Activated T-helper 1 cell treated with Interleukin-2 at 50 U/mL for 16 hours (primary cell): ENCODE data around the gene PPP1R9B.

ENCODE experiments used
- DNase-seq: peaks from one replicate; pipeline ENCODE4 v3.0.0-alpha.2; 2020; ENCODE audit warnings: low read depth

The PPP1R9B gene

GRCh38 chr17:50125420-50125997 lies 25.0 kb downstream of the PPP1R9B start:
- DNase-seq: no peak

- no peak for DNase-seq
Observed at GRCh38 chr17:50123649-50124349, 26.7 kb downstream of the PPP1R9B start.

DNA sequence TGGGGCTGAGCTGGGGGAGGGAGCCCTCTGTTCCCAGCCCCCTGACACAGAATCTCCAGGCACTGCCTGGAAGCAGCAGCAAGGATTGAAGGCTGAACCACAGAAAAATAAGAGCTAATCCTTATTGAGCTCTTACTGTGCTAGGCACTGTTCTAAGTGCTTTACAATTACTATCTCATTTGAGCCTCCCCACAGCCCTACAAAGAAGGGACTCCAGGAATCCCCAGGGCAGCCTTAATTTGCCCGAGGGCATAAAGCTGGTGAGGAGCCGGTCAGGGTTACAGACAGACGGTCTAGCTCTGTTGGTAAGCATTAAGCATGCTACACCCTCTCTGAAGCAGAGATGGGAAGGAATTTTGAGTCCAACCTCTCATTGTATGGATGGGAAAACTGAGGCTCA lies 27.5 kb downstream of the PPP1R9B start:
- no peak for DNase-seq

GRCh38 chr17:50120475-50121253 lies 29.8 kb downstream of the PPP1R9B start:
- DNase-seq: no peak

DNA sequence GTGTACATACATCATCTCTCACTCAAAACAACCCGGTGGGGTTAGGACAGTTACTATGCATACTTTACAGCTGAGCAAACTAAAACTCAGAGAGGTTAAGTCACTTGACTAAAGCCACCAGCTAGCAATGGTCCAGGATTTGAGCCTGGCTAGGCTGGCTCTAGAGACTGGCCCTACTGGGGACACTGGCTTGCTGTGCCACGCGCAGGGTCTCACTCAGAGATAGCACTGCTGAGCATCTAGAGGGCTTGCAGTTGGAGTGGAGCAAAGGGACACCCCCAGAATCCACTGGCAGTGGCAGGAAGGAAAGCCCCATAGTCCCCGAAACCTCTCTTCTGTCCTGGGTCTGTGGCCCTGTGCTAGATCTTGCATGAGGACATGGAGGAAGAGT lies 31.7 kb downstream of the PPP1R9B start:
- DNase-seq: no peak

- DNase-seq: no peak
Observed at GRCh38 chr17:50118076-50118827, 32.2 kb downstream of the PPP1R9B start.

DNA sequence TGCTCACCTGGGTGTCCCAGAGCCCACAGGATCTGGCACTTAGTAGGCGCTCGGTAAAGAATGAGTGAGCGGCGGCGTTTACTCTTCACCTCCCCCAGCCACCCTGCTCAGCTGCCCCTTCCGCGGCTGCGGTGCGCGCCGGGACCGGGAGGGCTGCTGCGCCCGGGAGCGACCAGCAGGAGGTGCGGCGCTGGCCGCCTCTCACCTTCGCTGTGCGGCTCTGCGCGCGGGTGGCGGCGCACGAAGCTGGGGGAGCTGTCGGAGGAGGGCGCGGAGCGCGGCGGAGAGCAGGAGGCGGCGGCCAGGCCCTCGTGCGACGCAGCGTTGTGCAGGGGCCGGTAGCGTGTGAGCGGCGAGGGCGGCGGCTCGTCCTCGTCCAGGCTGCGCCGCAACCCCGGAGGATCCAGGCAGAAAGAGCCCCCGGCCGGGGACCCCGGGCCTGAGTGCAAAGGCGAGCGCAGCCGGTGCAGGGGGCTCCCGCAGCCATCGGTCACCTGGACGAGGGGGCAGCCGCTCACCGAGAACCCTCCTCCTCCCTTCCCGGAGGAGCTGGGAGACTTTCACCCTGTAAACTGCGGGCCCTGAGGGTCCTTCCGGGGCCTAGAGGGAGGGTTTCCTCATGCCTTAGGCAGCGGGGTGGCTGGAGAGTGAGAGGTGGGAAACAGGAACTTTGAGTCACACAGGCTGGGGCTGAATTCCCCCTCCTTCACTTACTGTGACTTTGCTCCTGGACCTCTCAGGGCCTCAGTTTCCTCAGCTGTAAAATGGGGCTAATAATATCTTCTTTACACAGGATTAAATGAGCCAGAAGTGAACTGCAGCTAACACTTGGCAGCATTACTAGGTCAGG lies 33.0 kb downstream of the PPP1R9B start:
- peak; percentile 52 for DNase-seq

- DNase-seq: no peak
Observed at GRCh38 chr17:50115756-50116155, 34.7 kb downstream of the PPP1R9B start.

GRCh38 chr17:50114849-50115357 lies 35.6 kb downstream of the PPP1R9B start:
- no peak for DNase-seq

GRCh38 chr17:50114401-50114800 lies 36.1 kb downstream of the PPP1R9B start:
- DNase-seq: no peak

DNA sequence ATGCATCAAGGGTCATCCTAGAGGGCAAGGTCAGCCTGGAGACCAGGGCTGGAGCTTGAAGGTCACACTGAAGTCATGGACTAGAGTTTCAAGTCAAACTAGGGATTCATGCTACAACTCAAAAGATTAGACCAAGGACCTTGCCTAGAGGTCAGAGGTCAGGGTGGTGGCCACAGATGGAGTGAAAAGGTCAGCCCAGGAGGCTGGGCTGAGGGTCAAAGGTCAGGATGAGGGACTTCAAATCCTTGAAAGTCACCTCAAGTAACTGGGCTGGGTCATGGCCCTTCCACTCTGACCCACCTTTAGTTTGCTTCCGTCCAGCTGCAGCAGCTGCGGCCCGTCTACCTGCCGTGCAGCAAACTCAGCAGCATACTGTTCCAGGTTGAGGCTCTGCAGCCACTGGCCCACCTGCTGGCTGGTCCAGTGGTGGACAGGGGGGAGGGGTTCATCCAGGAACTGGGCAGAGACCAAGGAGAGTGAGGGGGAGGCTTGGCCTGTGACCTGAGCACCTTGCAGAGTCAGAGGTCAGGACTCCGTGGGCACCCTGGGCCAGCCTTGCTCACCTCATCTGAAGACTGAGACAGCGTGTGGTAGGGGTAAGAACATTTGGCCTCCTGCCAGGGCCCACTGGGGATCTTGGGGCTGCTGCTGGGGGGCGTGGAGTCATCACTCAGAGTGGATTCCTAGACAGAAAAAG lies 36.7 kb downstream of the PPP1R9B start:
- no peak for DNase-seq

DNA sequence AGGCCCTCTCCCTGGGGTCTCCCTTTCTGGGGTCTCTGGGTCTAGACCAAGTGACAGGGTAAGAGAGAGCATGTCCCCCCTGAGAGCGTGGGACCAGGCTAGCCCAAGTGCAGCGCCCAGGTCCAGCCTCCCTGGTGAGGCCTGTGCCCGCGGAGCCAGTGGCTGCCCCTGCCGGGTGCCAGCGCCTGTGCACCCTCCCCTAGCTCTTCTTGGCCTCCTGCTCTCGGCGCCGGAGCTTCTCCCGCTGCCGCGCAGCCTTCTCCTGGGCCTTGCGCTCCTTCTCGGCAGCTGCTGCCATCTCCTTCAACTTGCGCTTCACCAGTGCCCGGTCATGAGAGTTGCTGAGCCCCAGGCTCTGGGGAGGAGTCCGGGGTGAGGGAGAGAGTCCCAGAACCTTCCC lies 37.8 kb downstream of the PPP1R9B start:
- no peak for DNase-seq

GRCh38 chr17:50111673-50112655 lies 38.5 kb downstream of the PPP1R9B start:
- no peak for DNase-seq

DNA sequence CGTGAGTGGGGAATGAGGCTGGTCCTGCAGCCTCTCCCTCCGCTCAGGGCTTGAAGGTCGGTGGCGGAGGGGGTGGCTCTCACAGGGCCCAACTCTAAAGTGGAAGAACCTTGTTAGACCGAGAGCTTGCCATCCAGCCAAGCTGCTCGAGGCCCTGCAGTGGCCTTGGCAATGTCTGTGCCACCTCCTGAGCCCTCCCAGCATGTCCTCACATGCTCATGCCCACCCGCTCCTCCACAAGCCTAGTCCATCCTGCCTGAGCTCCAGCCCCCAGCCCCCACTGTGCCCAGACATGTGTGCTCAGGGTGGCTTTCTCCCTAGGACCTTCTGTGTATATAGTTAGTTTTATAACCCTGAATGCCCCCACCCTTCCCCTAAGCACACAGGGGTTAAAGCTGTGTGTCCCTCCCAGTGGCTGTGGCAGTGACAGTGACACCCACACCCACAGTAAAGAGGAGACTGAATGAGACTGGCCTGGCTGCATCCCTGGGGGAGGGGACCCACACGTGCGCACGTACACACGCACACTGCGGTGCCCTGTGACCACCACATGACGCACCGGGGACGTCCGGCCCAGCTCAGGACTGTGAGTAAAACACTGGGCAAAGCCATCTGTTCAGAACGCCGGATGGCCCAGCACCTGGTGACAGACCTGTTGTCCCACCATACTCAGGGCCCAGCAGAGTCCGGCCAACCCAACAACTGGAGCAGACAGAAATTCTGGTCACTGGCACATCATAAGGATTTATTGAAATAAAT lies 39.7 kb downstream of the PPP1R9B start:
- no peak for DNase-seq

GRCh38 chr17:50109785-50110184 lies 40.7 kb downstream of the PPP1R9B start:
- DNase-seq: no peak

DNA sequence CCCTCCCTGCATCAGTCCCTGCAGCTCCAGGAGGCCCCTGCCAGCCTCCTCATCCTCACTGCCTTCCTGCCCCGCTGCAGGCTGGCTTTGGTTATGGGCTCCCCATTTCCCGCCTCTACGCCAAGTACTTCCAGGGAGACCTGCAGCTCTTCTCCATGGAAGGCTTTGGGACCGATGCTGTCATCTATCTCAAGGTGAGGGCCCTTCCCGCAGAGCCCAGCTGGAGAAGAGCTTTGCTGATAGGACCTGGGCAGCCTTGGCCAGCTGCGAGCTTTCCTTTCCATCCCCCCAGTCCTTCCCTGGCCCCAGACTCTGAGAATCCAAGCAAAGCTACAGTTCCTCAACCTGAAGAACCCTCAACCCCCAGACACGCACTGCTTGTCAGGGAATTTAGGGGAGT lies 41.3 kb downstream of the PPP1R9B start:
- no peak for DNase-seq

- DNase-seq: no peak
Observed at GRCh38 chr17:50108556-50108955, 41.9 kb downstream of the PPP1R9B start.

GRCh38 chr17:50107790-50108414 lies 42.6 kb downstream of the PPP1R9B start:
- DNase-seq: no peak
